Peyer's patch (tissue), 4 donors: Measurements from ENCODE around the gene AMFR.

Source experiments
- POLR2A ChIP-seq, 2 donors: fragments of 450-650 bp; IDR thresholded peaks; one replicate each; pipeline ENCODE4 v1.5.1; 2017; ENCODE audit warnings: antibody characterized with exemption in 2 of 2, mild to moderate bottlenecking in 2 of 2, moderate library complexity in 2 of 2
- TF ChIP-seq, protein P1 (sequence below), 6 experiments: fragments of 450-650 bp in 4 of 6; fragments of 200-600 bp in 2 of 6; sonication (generic) in 1 of 6; IDR thresholded peaks; one replicate each; pipeline ENCODE4 v1.5.1; 2017 to 2019; ENCODE audit warnings: antibody characterized with exemption in 6 of 6, mild to moderate bottlenecking in 3 of 6, moderate library complexity in 1 of 6

DNA sequence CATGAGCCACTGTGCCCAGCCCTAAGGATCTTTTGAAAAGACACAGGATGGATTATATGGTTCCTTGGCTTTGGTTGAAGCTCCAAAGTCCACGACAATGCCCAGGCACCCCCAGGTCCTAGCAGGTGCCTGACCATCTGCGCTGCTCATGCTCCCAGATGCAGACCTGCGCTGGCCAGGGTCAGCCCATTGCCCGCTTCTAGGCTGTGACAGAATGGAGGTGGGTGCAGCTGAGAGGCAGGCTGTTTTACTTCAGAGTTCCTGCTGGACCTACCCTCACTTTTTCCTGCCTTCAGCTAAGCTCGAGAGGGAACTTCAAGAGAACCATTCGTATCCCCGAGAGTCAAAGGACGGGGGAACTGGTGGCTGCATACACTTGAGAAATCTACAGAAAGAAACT is 60.5 kb downstream of the AMFR start:
- TF ChIP-seq, protein P1, sequence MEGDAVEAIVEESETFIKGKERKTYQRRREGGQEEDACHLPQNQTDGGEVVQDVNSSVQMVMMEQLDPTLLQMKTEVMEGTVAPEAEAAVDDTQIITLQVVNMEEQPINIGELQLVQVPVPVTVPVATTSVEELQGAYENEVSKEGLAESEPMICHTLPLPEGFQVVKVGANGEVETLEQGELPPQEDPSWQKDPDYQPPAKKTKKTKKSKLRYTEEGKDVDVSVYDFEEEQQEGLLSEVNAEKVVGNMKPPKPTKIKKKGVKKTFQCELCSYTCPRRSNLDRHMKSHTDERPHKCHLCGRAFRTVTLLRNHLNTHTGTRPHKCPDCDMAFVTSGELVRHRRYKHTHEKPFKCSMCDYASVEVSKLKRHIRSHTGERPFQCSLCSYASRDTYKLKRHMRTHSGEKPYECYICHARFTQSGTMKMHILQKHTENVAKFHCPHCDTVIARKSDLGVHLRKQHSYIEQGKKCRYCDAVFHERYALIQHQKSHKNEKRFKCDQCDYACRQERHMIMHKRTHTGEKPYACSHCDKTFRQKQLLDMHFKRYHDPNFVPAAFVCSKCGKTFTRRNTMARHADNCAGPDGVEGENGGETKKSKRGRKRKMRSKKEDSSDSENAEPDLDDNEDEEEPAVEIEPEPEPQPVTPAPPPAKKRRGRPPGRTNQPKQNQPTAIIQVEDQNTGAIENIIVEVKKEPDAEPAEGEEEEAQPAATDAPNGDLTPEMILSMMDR (IDR thresholded peaks at IDR 0.05) = no peak
- TF ChIP-seq POLR2A (IDR thresholded peaks at IDR 0.05) = no peak
